ENCODE data around the gene CXXC5. TPM values are rescaled to one million over a fixed set of nuclear protein-coding genes. Genes with fewer than 3 reads are reported as not detected.

CXXC5 gene
- total RNA-seq, 1 experiment from 2014 or later, result 92.3 TPM

DNA sequence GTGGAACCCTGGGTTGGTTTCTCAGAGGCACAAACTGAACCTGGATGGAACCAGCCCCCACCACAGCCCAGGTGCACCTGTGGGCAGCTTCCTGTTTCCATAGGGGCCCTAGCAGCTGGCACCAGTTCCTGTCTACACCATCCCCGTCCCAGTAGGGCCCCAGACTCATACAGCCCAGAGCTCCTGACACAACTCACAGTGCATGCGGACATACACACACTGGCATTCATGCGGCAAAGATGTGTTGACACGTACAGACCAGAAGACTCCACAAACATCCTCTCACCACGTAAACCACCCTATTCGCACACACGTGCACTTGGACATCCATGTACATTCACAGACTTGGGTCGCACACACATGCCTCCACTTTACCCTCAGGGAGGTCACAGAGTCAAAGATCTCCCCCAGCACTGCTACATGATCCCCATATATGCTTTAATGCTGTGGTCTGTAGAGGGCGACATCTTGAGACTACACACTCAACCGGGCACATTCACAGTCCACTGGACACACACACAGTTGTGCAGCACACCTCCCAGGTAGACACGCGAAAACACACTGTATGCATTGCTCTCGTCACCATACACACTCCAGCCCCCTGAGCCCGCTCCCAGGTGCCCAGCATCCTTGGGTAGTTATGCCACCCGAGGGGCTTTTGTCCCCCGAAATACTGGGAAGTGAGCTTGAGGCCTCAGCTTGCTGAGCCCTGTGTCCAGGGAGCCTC, 22.4 kb downstream of the CXXC5 start:
- no peak overlapping the region for H3K4me3 ChIP-seq (ENCODE audit: low read depth, low read length)
- ChIA-PET POLR2A (interaction anchor here (0.6 kb wide), 1 partner anchor 20 kb away, joined by 3 read pairs; no protein-coding TSS in a partner anchor), CTCF (no interaction called here)
- H3K27me3 ChIP-seq (replicated peaks; ENCODE audit: control insufficient read depth, insufficient read depth, low read length), result no peaks in the 10 kb centered on the region
- H3K4me1 ChIP-seq, result peaks cover 13% of the 10 kb centered on the region
- H3K36me3 ChIP-seq (ENCODE audit: control insufficient read depth, insufficient read depth, low read length), result peaks cover 5% of the 10 kb centered on the region
- H3K27ac Mint-ChIP-seq (ENCODE audit: unreplicated experiment), result no peak overlapping the region
- DNase-seq, result no peak
- H3K9me3 ChIP-seq, result no peaks in the 10 kb centered on the region
- H3K4me3 Mint-ChIP-seq (ENCODE audit: unreplicated experiment), result no peak overlapping the region
- H3K27me3 Mint-ChIP-seq (ENCODE audit: insufficient read depth, unreplicated experiment), result no peaks in the 10 kb centered on the region
- H3K36me3 Mint-ChIP-seq (ENCODE audit: insufficient read depth, unreplicated experiment), result peaks cover 21% of the 10 kb centered on the region
- no TSS peak for BruUV-seq (replicated peaks)
- H3K9me3 Mint-ChIP-seq (ENCODE audit: unreplicated experiment), result no peaks in the 10 kb centered on the region
- intact Hi-C loops (cut with micrococcal nuclease; ENCODE audit: unreplicated experiment), result no loop called here
- H3K4me1 Mint-ChIP-seq (ENCODE audit: low read depth, unreplicated experiment), result peaks cover 7% of the 10 kb centered on the region
- TF ChIP-seq, protein P1, sequence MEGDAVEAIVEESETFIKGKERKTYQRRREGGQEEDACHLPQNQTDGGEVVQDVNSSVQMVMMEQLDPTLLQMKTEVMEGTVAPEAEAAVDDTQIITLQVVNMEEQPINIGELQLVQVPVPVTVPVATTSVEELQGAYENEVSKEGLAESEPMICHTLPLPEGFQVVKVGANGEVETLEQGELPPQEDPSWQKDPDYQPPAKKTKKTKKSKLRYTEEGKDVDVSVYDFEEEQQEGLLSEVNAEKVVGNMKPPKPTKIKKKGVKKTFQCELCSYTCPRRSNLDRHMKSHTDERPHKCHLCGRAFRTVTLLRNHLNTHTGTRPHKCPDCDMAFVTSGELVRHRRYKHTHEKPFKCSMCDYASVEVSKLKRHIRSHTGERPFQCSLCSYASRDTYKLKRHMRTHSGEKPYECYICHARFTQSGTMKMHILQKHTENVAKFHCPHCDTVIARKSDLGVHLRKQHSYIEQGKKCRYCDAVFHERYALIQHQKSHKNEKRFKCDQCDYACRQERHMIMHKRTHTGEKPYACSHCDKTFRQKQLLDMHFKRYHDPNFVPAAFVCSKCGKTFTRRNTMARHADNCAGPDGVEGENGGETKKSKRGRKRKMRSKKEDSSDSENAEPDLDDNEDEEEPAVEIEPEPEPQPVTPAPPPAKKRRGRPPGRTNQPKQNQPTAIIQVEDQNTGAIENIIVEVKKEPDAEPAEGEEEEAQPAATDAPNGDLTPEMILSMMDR (IDR thresholded peaks at IDR 0.05; ENCODE audit: insufficient read depth in 1 of 2, low read depth in 1 of 2, low read length in 1 of 2, severe bottlenecking in 1 of 2, unreplicated experiment in 1 of 2), result no peak

DNA sequence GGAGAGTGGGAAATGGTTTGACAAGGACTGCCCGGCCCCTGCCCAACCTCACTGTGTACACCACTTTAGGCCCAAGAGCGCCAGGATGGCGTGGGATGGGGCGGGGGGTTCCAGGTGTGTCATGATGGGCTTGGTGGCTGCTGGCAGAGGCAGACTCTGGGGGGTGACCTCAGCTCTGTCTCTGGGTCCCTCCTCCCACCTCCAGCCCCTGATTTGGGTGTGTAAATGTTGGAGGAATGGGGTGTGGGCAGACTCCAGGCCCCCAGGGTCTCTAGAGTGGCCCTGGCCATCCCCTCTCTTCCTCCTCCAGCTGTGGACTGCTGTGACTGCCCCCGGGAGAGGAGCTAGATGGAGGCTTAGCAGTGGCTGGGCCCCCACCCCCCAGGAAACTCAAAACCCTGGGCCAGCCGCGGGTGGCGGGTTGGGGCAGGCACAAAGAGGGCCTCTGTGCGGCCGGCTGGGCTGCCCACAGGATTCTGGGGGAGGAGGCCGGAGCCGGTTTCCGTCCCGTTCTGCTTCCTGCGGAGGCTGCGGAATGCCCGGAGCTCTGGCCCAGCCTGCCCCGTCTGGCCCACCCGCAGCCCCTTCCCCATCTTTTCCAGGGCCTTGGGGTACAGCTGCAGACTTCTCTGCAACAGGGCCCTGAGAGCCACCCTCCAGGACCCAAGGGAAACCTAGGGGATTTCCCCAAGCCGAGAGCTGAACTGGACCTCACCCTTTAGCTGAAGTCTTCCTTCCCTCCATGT, 23.1 kb downstream of the CXXC5 start:
- Histone ChIP-seq H3K9me3 (no peaks in the 10 kb centered on the region), H3K4me1 (peaks cover 13% of the 10 kb centered on the region), H3K36me3 (ENCODE audit: control insufficient read depth, insufficient read depth, low read length) (peaks cover 5% of the 10 kb centered on the region), H3K4me3 (ENCODE audit: low read depth, low read length) (no peak overlapping the region), H3K27me3 (replicated peaks; ENCODE audit: control insufficient read depth, insufficient read depth, low read length) (no peaks in the 10 kb centered on the region)
- H3K27me3 Mint-ChIP-seq (ENCODE audit: insufficient read depth, unreplicated experiment), result no peaks in the 10 kb centered on the region
- H3K4me1 Mint-ChIP-seq (ENCODE audit: low read depth, unreplicated experiment), result peaks cover 7% of the 10 kb centered on the region
- H3K27ac Mint-ChIP-seq (ENCODE audit: unreplicated experiment), result no peak overlapping the region
- BruUV-seq (replicated peaks), result no TSS peak
- peaks cover 21% of the 10 kb centered on the region for H3K36me3 Mint-ChIP-seq (ENCODE audit: insufficient read depth, unreplicated experiment)
- TF ChIP-seq, protein P1 (IDR thresholded peaks at IDR 0.05; ENCODE audit: insufficient read depth in 1 of 2, low read depth in 1 of 2, low read length in 1 of 2, severe bottlenecking in 1 of 2, unreplicated experiment in 1 of 2), result no peak
- intact Hi-C loops (cut with micrococcal nuclease; ENCODE audit: unreplicated experiment), result no loop called here
- no peak for DNase-seq
- no peaks in the 10 kb centered on the region for H3K9me3 Mint-ChIP-seq (ENCODE audit: unreplicated experiment)
- no peak overlapping the region for H3K4me3 Mint-ChIP-seq (ENCODE audit: unreplicated experiment)
- CTCF ChIA-PET, result no interaction called here
- POLR2A ChIA-PET, result no interaction called here

DNA sequence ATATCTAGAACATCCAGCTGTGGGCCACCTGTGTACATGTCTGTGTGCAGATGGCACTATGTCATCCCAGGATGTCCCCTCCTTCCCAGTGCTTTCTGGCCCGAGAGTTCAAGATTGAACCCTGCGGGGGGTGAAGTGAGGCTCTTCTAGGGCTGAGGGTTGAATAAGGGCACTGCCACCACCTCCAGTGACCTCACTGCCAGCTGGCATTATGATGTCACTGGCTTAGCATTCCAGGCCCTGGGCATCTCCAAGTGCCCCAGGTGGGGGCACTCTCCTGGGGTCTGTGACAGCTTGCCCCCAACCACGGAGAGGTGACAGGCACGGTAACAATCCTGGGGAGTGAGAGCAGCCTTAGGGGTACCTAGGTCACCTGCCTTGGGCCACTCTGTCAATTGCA, 27.1 kb downstream of the CXXC5 start:
- Mint-ChIP-seq H3K27me3 (ENCODE audit: insufficient read depth, unreplicated experiment) (no peaks in the 10 kb centered on the region), H3K4me1 (ENCODE audit: low read depth, unreplicated experiment) (peaks cover 7% of the 10 kb centered on the region), H3K9me3 (ENCODE audit: unreplicated experiment) (no peaks in the 10 kb centered on the region), H3K4me3 (ENCODE audit: unreplicated experiment) (no peak overlapping the region), H3K27ac (ENCODE audit: unreplicated experiment) (no peak overlapping the region), H3K36me3 (ENCODE audit: insufficient read depth, unreplicated experiment) (peaks cover 48% of the 10 kb centered on the region)
- Histone ChIP-seq H3K4me3 (ENCODE audit: low read depth, low read length) (no peak overlapping the region), H3K4me1 (peaks cover 10% of the 10 kb centered on the region), H3K9me3 (no peaks in the 10 kb centered on the region), H3K36me3 (ENCODE audit: control insufficient read depth, insufficient read depth, low read length) (peaks cover 4% of the 10 kb centered on the region), H3K27me3 (replicated peaks; ENCODE audit: control insufficient read depth, insufficient read depth, low read length) (no peaks in the 10 kb centered on the region)
- TF ChIP-seq, protein P1 (IDR thresholded peaks at IDR 0.05; ENCODE audit: insufficient read depth in 1 of 2, low read depth in 1 of 2, low read length in 1 of 2, severe bottlenecking in 1 of 2, unreplicated experiment in 1 of 2), result no peak
- ChIA-PET CTCF (interaction anchor here (0.6 kb wide), 1 partner anchor 27 kb away, joined by 3 read pairs; no protein-coding TSS in a partner anchor), POLR2A (no interaction called here)
- intact Hi-C loops (cut with micrococcal nuclease; ENCODE audit: unreplicated experiment), result no loop called here
- BruUV-seq (replicated peaks), result no TSS peak
- no peak for DNase-seq

Measured in Caco-2 (cell line).